K562 (cell line): ENCODE measurements around the gene SYCE1.

Source experiments
- SAFB ChIP-seq: fragments of 200-400 bp; formaldehyde crosslinking; IDR thresholded peaks from 2 replicates; pipeline ENCODE4 v1.6.1; 2017; ENCODE audit warnings: low read depth, low read length, borderline replicate concordance
- ZNF140 ChIP-seq: fragments of 250-450 bp; sonication (Bioruptor Pico); IDR thresholded peaks from 2 replicates; pipeline ENCODE4 v1.8.0; 2021; ENCODE audit warnings: moderate library complexity, mild to moderate bottlenecking, inconsistent platforms
- TF ChIP-seq, protein P1 (sequence below), 2 experiments: fragments of 450-650 bp; formaldehyde crosslinking in 1 of 2; IDR thresholded peaks; 2 replicates each; pipeline versions ENCODE4 v1.4.0 to v1.6.1; 2014 to 2020; ENCODE audit warnings: mild to moderate bottlenecking in 2 of 2, borderline replicate concordance in 1 of 2, low read depth in 1 of 2

DNA sequence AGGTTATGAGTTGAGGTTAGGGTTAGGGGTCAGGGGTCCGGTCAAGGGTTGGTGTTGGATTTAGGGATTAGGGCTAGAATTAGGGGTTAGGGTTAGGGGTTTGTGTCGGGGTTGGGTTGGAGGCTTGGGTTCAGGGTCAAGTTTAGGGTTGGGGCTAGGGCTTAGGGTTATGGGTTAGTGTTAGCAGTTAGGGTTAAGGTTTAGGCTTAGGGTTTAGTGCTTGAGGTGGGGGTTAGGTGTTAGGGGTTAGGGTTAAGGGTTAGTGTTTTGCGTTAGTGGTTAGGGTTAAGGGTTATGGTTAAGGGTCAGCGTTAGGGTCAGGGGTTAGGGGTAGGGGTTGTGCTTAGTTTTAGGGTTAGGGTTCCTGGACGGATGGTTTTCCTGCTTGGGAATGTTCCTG lies 1.7 kb upstream of the SYCE1 start:
- TF ChIP-seq ZNF140 (no peak), SAFB (no peak)
- TF ChIP-seq, protein P1, sequence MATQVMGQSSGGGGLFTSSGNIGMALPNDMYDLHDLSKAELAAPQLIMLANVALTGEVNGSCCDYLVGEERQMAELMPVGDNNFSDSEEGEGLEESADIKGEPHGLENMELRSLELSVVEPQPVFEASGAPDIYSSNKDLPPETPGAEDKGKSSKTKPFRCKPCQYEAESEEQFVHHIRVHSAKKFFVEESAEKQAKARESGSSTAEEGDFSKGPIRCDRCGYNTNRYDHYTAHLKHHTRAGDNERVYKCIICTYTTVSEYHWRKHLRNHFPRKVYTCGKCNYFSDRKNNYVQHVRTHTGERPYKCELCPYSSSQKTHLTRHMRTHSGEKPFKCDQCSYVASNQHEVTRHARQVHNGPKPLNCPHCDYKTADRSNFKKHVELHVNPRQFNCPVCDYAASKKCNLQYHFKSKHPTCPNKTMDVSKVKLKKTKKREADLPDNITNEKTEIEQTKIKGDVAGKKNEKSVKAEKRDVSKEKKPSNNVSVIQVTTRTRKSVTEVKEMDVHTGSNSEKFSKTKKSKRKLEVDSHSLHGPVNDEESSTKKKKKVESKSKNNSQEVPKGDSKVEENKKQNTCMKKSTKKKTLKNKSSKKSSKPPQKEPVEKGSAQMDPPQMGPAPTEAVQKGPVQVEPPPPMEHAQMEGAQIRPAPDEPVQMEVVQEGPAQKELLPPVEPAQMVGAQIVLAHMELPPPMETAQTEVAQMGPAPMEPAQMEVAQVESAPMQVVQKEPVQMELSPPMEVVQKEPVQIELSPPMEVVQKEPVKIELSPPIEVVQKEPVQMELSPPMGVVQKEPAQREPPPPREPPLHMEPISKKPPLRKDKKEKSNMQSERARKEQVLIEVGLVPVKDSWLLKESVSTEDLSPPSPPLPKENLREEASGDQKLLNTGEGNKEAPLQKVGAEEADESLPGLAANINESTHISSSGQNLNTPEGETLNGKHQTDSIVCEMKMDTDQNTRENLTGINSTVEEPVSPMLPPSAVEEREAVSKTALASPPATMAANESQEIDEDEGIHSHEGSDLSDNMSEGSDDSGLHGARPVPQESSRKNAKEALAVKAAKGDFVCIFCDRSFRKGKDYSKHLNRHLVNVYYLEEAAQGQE (IDR thresholded peaks at IDR 0.05; ENCODE audit: borderline replicate concordance): no peak
- TF ChIP-seq, protein P1 (CRISPR knock-in tag; IDR thresholded peaks at IDR 0.05; ENCODE audit: low read depth): no peak
